ENCODE results near the gene SENP5. TPM values are rescaled to one million over a fixed set of nuclear protein-coding genes. Genes with fewer than 3 reads are reported as not detected.

The SENP5 gene
- total and polyA plus RNA-seq, 7 donors, result 8.1 to 37.7 (median 21.3) TPM

DNA sequence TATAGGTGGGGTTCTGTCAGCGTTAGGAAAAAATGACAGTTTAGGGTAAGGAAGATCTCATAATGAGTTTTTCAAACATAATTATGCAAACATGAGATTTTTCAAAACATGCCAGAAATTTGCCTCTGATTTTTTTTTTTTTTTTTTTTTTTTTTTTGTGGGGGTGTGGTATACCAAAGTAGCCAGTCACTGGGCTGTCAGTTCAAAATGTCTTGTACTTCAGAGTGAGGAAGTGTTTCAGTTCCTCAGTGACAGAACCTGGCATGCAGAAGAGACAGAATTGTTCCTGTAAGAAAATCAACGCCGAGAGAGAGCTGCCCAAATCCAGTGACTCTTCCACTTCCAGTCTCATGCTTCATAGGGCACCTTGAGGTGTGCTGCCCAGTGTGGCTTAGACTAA is 64.9 kb downstream of the SENP5 start:
- TF ChIP-seq, protein P1, sequence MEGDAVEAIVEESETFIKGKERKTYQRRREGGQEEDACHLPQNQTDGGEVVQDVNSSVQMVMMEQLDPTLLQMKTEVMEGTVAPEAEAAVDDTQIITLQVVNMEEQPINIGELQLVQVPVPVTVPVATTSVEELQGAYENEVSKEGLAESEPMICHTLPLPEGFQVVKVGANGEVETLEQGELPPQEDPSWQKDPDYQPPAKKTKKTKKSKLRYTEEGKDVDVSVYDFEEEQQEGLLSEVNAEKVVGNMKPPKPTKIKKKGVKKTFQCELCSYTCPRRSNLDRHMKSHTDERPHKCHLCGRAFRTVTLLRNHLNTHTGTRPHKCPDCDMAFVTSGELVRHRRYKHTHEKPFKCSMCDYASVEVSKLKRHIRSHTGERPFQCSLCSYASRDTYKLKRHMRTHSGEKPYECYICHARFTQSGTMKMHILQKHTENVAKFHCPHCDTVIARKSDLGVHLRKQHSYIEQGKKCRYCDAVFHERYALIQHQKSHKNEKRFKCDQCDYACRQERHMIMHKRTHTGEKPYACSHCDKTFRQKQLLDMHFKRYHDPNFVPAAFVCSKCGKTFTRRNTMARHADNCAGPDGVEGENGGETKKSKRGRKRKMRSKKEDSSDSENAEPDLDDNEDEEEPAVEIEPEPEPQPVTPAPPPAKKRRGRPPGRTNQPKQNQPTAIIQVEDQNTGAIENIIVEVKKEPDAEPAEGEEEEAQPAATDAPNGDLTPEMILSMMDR (IDR thresholded peaks at IDR 0.05), result no peak
- intact Hi-C loops (cut with DNase I), result no loop called here
- 74 to 94% (median 87%) methylated on average over 3 of the region's 3 CpGs for WGBS, 3 donors
- Histone ChIP-seq H3K27ac (no peak overlapping the region), H3K36me3 (ENCODE audit: insufficient read depth in 1 of 2, low read depth in 1 of 2) (peaks cover 25 to 96% of the 10 kb centered on the region in 2 donors), H3K4me3 (no peak overlapping the region), H3K9me3 (no peaks in the 10 kb centered on the region), H3K4me1 (no peaks in the 10 kb centered on the region), H3K27me3 (ENCODE audit: insufficient read depth in 3 of 3, low read length in 2 of 3) (no peaks in the 10 kb centered on the region)
- no peak for DNase-seq
- ATAC-seq, result peak in 1 of 4 donors; percentile 19

DNA sequence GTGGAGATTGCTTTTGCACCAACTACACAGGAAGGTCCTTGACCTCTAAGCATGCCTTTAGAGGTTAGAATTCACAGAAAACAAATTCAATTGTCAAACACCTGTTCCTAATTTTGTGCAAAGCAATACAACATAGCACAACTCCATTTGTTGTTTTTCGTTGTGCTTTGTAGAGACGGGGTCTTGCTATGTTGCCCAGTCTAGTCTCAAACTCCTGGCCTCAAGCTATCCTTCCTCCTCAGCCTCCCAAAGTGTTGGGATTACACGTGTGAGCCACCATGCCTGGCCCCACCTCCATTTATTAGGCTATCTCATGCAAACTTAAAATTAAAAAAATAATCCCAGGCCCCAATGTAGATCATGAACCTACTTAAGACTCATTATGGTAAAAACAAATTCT is 68.6 kb downstream of the SENP5 start:
- Histone ChIP-seq H3K27ac (no peak overlapping the region), H3K27me3 (ENCODE audit: insufficient read depth in 3 of 3, low read length in 2 of 3) (no peaks in the 10 kb centered on the region), H3K4me1 (peaks cover 12% of the 10 kb centered on the region), H3K4me3 (no peak overlapping the region), H3K9me3 (no peaks in the 10 kb centered on the region), H3K36me3 (ENCODE audit: insufficient read depth in 1 of 2, low read depth in 1 of 2) (peaks cover 17 to 84% of the 10 kb centered on the region in 2 donors)
- TF ChIP-seq, protein P1 (IDR thresholded peaks at IDR 0.05), result no peak
- ATAC-seq, result no peak
- intact Hi-C loops (cut with DNase I), result no loop called here
- 76 to 91% (median 84%) methylated on average over 3 of the region's 3 CpGs for WGBS, 3 donors
- no peak for DNase-seq

DNA sequence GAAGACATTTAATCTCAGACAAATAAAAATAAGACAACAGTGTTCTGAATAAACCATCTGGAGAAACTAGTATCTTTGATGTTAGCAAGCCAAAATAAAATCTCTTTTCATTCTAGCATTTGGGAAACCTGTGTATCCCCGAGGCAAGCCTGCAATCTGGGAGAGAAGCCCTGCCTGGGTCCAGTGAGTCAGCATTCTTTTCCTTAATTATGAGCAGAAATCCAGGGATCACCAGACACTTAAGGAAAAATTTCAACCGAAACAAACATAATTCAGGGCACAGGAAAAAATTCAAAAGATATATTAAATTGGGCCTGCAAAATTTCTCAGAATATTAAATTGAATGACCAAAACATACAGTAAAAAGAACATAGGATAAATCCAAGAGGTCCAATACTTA is 70.4 kb downstream of the SENP5 start:
- H3K36me3 ChIP-seq (ENCODE audit: insufficient read depth in 1 of 2, low read depth in 1 of 2), result peaks cover 13 to 66% of the 10 kb centered on the region in 2 donors
- WGBS, 3 donors, result 76 to 90% (median 82%) methylated on average over 2 of the region's 2 CpGs
- ATAC-seq, result no peak

DNA sequence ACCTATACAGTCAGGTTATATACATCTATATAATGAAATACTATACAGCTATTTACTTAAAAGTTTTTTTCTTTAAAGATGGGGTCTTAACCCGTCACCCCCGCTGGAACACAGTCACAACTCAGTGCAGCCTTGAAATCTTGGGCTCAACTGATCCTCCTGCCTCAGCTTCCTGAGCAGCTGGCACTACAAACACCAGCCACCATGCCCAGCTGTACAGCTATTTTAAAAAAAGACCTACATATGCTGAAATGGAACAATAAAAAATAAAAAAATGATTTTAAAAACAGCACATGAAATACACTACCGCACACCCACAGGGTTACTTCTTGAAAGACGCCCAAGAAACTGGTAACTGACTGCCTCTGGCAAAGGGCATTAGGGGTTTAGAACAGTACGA is 70.9 kb downstream of the SENP5 start:
- Histone ChIP-seq H3K27ac (no peak overlapping the region), H3K4me3 (no peak overlapping the region), H3K4me1 (peaks cover 16% of the 10 kb centered on the region), H3K9me3 (no peaks in the 10 kb centered on the region), H3K27me3 (ENCODE audit: insufficient read depth in 3 of 3, low read length in 2 of 3) (no peaks in the 10 kb centered on the region), H3K36me3 (ENCODE audit: insufficient read depth in 1 of 2, low read depth in 1 of 2) (peaks cover 13 to 61% of the 10 kb centered on the region in 2 donors)
- TF ChIP-seq, protein P1 (IDR thresholded peaks at IDR 0.05), result no peak
- ATAC-seq (no peak), DNase-seq (no peak)
- intact Hi-C loops (cut with DNase I), result no loop called here
- 85 to 92% (median 87%) methylated on average over 5 of the region's 5 CpGs for WGBS, 3 donors

More for the DNA sequence above, 70.4 kb downstream of the SENP5 start:
- TF ChIP-seq, protein P1 (IDR thresholded peaks at IDR 0.05), result no peak
- Histone ChIP-seq H3K9me3 (no peaks in the 10 kb centered on the region), H3K4me3 (no peak overlapping the region), H3K27me3 (ENCODE audit: insufficient read depth in 3 of 3, low read length in 2 of 3) (no peaks in the 10 kb centered on the region), H3K27ac (no peak overlapping the region), H3K4me1 (peaks cover 13% of the 10 kb centered on the region)
- DNase-seq, result no peak
- intact Hi-C loops (cut with DNase I), result no loop called here

DNA sequence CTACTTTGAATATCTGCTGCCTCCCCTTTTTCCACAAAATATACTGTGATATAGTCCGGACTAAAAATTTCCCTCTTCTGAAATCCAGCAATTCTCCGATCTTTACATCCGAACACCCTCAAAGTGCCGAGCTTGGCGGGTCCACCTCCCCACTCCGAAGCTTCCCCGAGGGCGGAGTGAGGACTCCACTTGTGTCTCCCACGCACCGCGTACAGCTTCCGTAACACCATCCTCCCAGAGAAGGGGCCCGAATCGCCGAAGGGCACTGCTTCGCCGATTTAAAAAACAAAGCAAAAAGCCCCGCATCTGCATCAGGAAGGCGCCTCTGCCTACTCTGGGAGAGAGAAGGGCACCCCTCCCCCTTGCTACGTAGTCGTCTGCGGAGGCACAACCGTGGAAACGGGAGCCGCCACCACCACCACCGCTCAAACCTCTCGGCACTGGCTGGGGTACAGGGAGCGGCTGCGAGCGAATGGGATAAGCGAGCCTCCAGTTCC is 74.1 kb downstream of the SENP5 start:
- Histone ChIP-seq H3K27me3 (ENCODE audit: insufficient read depth in 3 of 3, low read length in 2 of 3) (no peaks in the 10 kb centered on the region), H3K9me3 (no peaks in the 10 kb centered on the region), H3K27ac (peak overlapping the region; percentile 96), H3K4me3 (peak overlapping the region; percentile 95), H3K36me3 (ENCODE audit: insufficient read depth in 1 of 2, low read depth in 1 of 2) (peaks cover 0 to 29% of the 10 kb centered on the region in 2 donors), H3K4me1 (peaks cover 19% of the 10 kb centered on the region)
- DNase-seq (no peak), ATAC-seq (peak; percentile 61 to 74 (median 62))
- TF ChIP-seq, protein P1 (IDR thresholded peaks at IDR 0.05), result no peak
- intact Hi-C loops (cut with DNase I), result loop anchor here (2.0 to 5.0 kb wide), 3 partner anchors 74 to 201 kb away; partner anchors contain the start of gene SENP5 (in 2 of the 2)
- 0 to 1% (median 0%) methylated on average over 29 to 31 of the region's 31 CpGs for WGBS, 3 donors
